Esophagus muscularis mucosa (tissue), 4 donors: ENCODE data around the gene AGBL1. TPM values are rescaled to one million over a fixed set of nuclear protein-coding genes. Genes with fewer than 3 reads are reported as not detected.

Experiments
- DNase-seq: peaks from one replicate; pipeline ENCODE4 v3.0.0-alpha.2; 2017; ENCODE audit errors: extremely low spot score
- H3K27ac ChIP-seq, 4 donors: fragments of 200-600 bp; sonication (generic); replicated peaks in 1 of 4; 1 replicate in 3 of 4; 2 replicates in 1 of 4; pipeline ENCODE4 v1.5.1; 2016 to 2019; ENCODE audit warnings: mild to moderate bottlenecking in 1 of 4
- H3K27me3 ChIP-seq, 4 donors: fragments of 200-600 bp; sonication (generic); one replicate each; pipeline versions ENCODE4 v1.5.1 to v1.6.0; 2016 to 2019
- H3K36me3 ChIP-seq, 4 donors: fragments of 200-600 bp; sonication (generic); one replicate each; pipeline ENCODE4 v1.5.1; 2016 to 2019
- H3K4me1 ChIP-seq, 4 donors: fragments of 200-600 bp; sonication (generic); one replicate each; pipeline ENCODE4 v1.5.1; 2016 to 2019
- H3K4me3 ChIP-seq, 4 donors: fragments of 200-600 bp; sonication (generic); 1 replicate in 2 of 4; 2 replicates in 2 of 4; pipeline ENCODE4 v1.5.1; 2016 to 2019; ENCODE audit warnings: mild to moderate bottlenecking in 4 of 4, moderate library complexity in 1 of 4
- H3K9me3 ChIP-seq, 4 donors: fragments of 200-600 bp; sonication (generic); 1 replicate in 3 of 4; 2 replicates in 1 of 4; pipeline ENCODE4 v1.5.1; 2016 to 2019
- CTCF ChIP-seq, 3 experiments: fragments of 200-600 bp in 2 of 3; fragments of 450-650 bp in 1 of 3; sonication (generic) in 2 of 3; IDR thresholded peaks; one replicate each; pipeline ENCODE4 v1.5.1; 2017 to 2019; ENCODE audit warnings: antibody characterized with exemption in 3 of 3, mild to moderate bottlenecking in 2 of 3, moderate library complexity in 1 of 3
- EP300 ChIP-seq: sonication (generic); formaldehyde crosslinking; IDR thresholded peaks from one replicate; pipeline ENCODE4 v1.6.1; 2017; ENCODE audit warnings: antibody characterized with exemption
- POLR2A ChIP-seq: fragments of 450-650 bp; IDR thresholded peaks from one replicate; pipeline ENCODE4 v1.6.1; 2017; ENCODE audit warnings: antibody characterized with exemption, moderate library complexity, mild to moderate bottlenecking, low read depth
- POLR2AphosphoS5 ChIP-seq, 2 donors: sonication (generic); formaldehyde crosslinking; IDR thresholded peaks; one replicate each; pipeline ENCODE4 v1.6.1; 2017; ENCODE audit warnings: antibody characterized with exemption in 2 of 2
- WGBS: methylation state at CpG from one replicate; pipeline ENCODE4 v1.1.5; 2018; 5-methylcytosine and 5-hydroxymethylcytosine counted together
- intact Hi-C: fragments of 100-400 bp; cut with DNase I; formaldehyde crosslinking; loops from one replicate; pipeline ENCODE4 v1.15.1; 2023
- total RNA-seq, 4 donors: library from RNA; depleted of rRNA; stranded (reverse); fragments of >200 nt; gene quantifications; one replicate each; pipeline versions ENCODE4 v1.1.0 to v1.2.1, GENCODE V29; 2016

Gene AGBL1
- total RNA-seq, 4 donors from 2014 or later = 0.06 TPM; not detected in 3

- intact Hi-C loops = no loop called here
- Histone ChIP-seq H3K36me3 (no peaks in the 10 kb centered on the region), H3K4me1 (peaks cover 0 to 27% (median 23%) of the 10 kb centered on the region in 4 donors), H3K27ac (no peak overlapping the region), H3K4me3 (no peak overlapping the region), H3K9me3 (no peaks in the 10 kb centered on the region), H3K27me3 (no peaks in the 10 kb centered on the region)
- TF ChIP-seq EP300 (no peak), POLR2AphosphoS5 (IDR thresholded peaks at IDR 0.05) (no peak), CTCF (IDR thresholded peaks at IDR 0.05) (no peak), POLR2A (no peak)
- DNase-seq = no peak
- WGBS = 82% methylated on average over 1 of the region's 1 CpG
These were observed 631.8 kb downstream of the AGBL1 start for GRCh38 chr15:86711476-86711875.

GRCh38 chr15:86714241-86714640 lies 634.6 kb downstream of the AGBL1 start:
- 25% methylated on average over 1 of the region's 1 CpG for WGBS
- no peak overlapping the region for H3K27ac ChIP-seq
- H3K27me3 ChIP-seq = no peaks in the 10 kb centered on the region
- no peak overlapping the region for H3K4me3 ChIP-seq
- intact Hi-C loops = no loop called here
- TF ChIP-seq POLR2A (no peak), POLR2AphosphoS5 (IDR thresholded peaks at IDR 0.05) (no peak), EP300 (no peak), CTCF (IDR thresholded peaks at IDR 0.05) (no peak)
- H3K4me1 ChIP-seq = peaks cover 0 to 27% (median 23%) of the 10 kb centered on the region in 4 donors
- no peaks in the 10 kb centered on the region for H3K9me3 ChIP-seq
- no peaks in the 10 kb centered on the region for H3K36me3 ChIP-seq
- no peak for DNase-seq

GRCh38 chr15:86725628-86726027 lies 646.0 kb downstream of the AGBL1 start:
- Histone ChIP-seq H3K4me1 (no peaks in the 10 kb centered on the region), H3K4me3 (no peak overlapping the region)
- intact Hi-C loops = no loop called here

GRCh38 chr15:86735247-86736040 lies 655.8 kb downstream of the AGBL1 start:
- intact Hi-C loops = no loop called here
- H3K36me3 ChIP-seq = no peaks in the 10 kb centered on the region
- H3K27me3 ChIP-seq = no peaks in the 10 kb centered on the region
- H3K9me3 ChIP-seq = no peaks in the 10 kb centered on the region
- peak; percentile 42 for DNase-seq
- H3K4me1 ChIP-seq = no peaks in the 10 kb centered on the region
- WGBS = 96% methylated on average over 5 of the region's 5 CpGs
- H3K27ac ChIP-seq = no peak overlapping the region
- no peak overlapping the region for H3K4me3 ChIP-seq
- TF ChIP-seq POLR2A = no peak
- TF ChIP-seq EP300 = no peak
- TF ChIP-seq CTCF (IDR thresholded peaks at IDR 0.05) = no peak
- TF ChIP-seq POLR2AphosphoS5 (IDR thresholded peaks at IDR 0.05) = no peak

More at GRCh38 chr15:86725628-86726027, 646.0 kb downstream of the AGBL1 start:
- TF ChIP-seq POLR2A (no peak), POLR2AphosphoS5 (IDR thresholded peaks at IDR 0.05) (no peak), CTCF (IDR thresholded peaks at IDR 0.05) (no peak), EP300 (no peak)
- no peak for DNase-seq
- Histone ChIP-seq H3K36me3 (no peaks in the 10 kb centered on the region), H3K27me3 (no peaks in the 10 kb centered on the region), H3K27ac (no peak overlapping the region), H3K9me3 (no peaks in the 10 kb centered on the region)
